ENCODE data around the gene GNL2.

Gene GNL2

GRCh38 chr1:37595440-37596181, at the start of gene GNL2:
Gene GNL2, minus strand, starts transcription at chr1:37595937. Its CDS starts 115 bp downstream, at chr1:37595822.
- H3K4me3 ChIP-seq (ENCODE audit: low read length) = peak within 1 kb of the TSS; percentile 99
- peak; percentile 93 for DNase-seq (ENCODE audit: low read depth)
- no peak for TF ChIP-seq CTCF (conservative IDR thresholded peaks at IDR 0.05; ENCODE audit: low read length)

GRCh38 chr1:37641059-37641458, 45.3 kb upstream of the GNL2 start:
- H3K4me3 ChIP-seq (ENCODE audit: low read length) = no peak overlapping the region
- no peak for DNase-seq (ENCODE audit: low read depth)
- no peak for TF ChIP-seq CTCF (conservative IDR thresholded peaks at IDR 0.05; ENCODE audit: low read length)

- no peak for DNase-seq (ENCODE audit: low read depth)
- no peak overlapping the region for H3K4me3 ChIP-seq (ENCODE audit: low read length)
- TF ChIP-seq CTCF (conservative IDR thresholded peaks at IDR 0.05; ENCODE audit: low read length) = no peak
These were observed 40.7 kb upstream of the GNL2 start for GRCh38 chr1:37636435-37636834.

GRCh38 chr1:37634992-37635902, 39.5 kb upstream of the GNL2 start:
- DNase-seq (ENCODE audit: low read depth) = no peak
- H3K4me3 ChIP-seq (ENCODE audit: low read length) = peak overlapping the region; percentile 46
- no peak for TF ChIP-seq CTCF (conservative IDR thresholded peaks at IDR 0.05; ENCODE audit: low read length)

GRCh38 chr1:37634244-37634991, 38.7 kb upstream of the GNL2 start, which contains the start of gene RSPO1:
Gene RSPO1, minus strand, starts transcription at chr1:37634892. Its CDS starts 5,231 bp downstream, at chr1:37629661.
- peak within 1 kb of the TSS; percentile 46 for H3K4me3 ChIP-seq (ENCODE audit: low read length)
- TF ChIP-seq CTCF (conservative IDR thresholded peaks at IDR 0.05; ENCODE audit: low read length) = no peak
- peak; percentile 30 for DNase-seq (ENCODE audit: low read depth)

GRCh38 chr1:37633938-37634243, 38.2 kb upstream of the GNL2 start:
- peak overlapping the region; percentile 37 for H3K4me3 ChIP-seq (ENCODE audit: low read length)
- DNase-seq (ENCODE audit: low read depth) = no peak
- TF ChIP-seq CTCF (conservative IDR thresholded peaks at IDR 0.05; ENCODE audit: low read length) = no peak

All from AG10803 (cell line).